CD4-positive, alpha-beta T cell treated with Interleukin-21 for 1 hour (primary cell): ENCODE measurements around the gene C1QTNF8.
"Not testable (repeated sequence)": the region's sequence is repeated elsewhere in the genome, so short reads cannot be mapped to it uniquely, and the experiment has no call there.

Source experiments
- DNase-seq: peaks from one replicate; pipeline ENCODE4 v3.0.0-alpha.2; 2020

Gene C1QTNF8

GRCh38 chr16:1107141-1107540 lies 11.1 kb upstream of the C1QTNF8 start:
- DNase-seq = no peak

GRCh38 chr16:1106659-1107058 lies 10.6 kb upstream of the C1QTNF8 start:
- no peak for DNase-seq

- DNase-seq = peak; percentile 33
These were observed 10.0 kb upstream of the C1QTNF8 start for GRCh38 chr16:1105888-1106620.

- DNase-seq = no peak
These were observed 7.6 kb upstream of the C1QTNF8 start for GRCh38 chr16:1103636-1103980.

GRCh38 chr16:1102921-1103635 lies 7.0 kb upstream of the C1QTNF8 start:
- peak; percentile 72 for DNase-seq

GRCh38 chr16:1102333-1102700 lies 6.3 kb upstream of the C1QTNF8 start:
- no peak for DNase-seq

GRCh38 chr16:1101573-1102332 lies 5.7 kb upstream of the C1QTNF8 start:
- DNase-seq = no peak

- no peak for DNase-seq
These were observed 5.1 kb upstream of the C1QTNF8 start for GRCh38 chr16:1101133-1101532.

- DNase-seq = no peak
These were observed 4.2 kb upstream of the C1QTNF8 start for GRCh38 chr16:1100084-1100800.

- no peak for DNase-seq
These were observed 3.4 kb upstream of the C1QTNF8 start for GRCh38 chr16:1099189-1100083.

GRCh38 chr16:1098266-1098991 lies 2.4 kb upstream of the C1QTNF8 start:
- DNase-seq = no peak

GRCh38 chr16:1097800-1098199 lies 1.8 kb upstream of the C1QTNF8 start:
- no peak for DNase-seq

GRCh38 chr16:1097156-1097555 lies 1.1 kb upstream of the C1QTNF8 start:
- no peak for DNase-seq

- DNase-seq = no peak
These were observed 435 bp downstream of the C1QTNF8 start for GRCh38 chr16:1095450-1096168.

GRCh38 chr16:1094601-1095449 lies 1.2 kb downstream of the C1QTNF8 start:
- DNase-seq = no peak

- no peak for DNase-seq
These were observed 1.9 kb downstream of the C1QTNF8 start for GRCh38 chr16:1094124-1094479.

- DNase-seq = no peak
These were observed 2.5 kb downstream of the C1QTNF8 start for GRCh38 chr16:1093284-1094123.

GRCh38 chr16:1092685-1093283 lies 3.3 kb downstream of the C1QTNF8 start:
- DNase-seq = not testable (repeated sequence)
